ENCODE data around the gene AKAP9. TPM values are rescaled to one million over a fixed set of nuclear protein-coding genes. Genes with fewer than 3 reads are reported as not detected.
"Not testable (repeated sequence)": the region's sequence is repeated elsewhere in the genome, so short reads cannot be mapped to it uniquely, and the experiment has no call there.

The AKAP9 gene
- total RNA-seq, 4 donors from 2014 or later, result 49.4 to 192 (median 68.0) TPM

DNA sequence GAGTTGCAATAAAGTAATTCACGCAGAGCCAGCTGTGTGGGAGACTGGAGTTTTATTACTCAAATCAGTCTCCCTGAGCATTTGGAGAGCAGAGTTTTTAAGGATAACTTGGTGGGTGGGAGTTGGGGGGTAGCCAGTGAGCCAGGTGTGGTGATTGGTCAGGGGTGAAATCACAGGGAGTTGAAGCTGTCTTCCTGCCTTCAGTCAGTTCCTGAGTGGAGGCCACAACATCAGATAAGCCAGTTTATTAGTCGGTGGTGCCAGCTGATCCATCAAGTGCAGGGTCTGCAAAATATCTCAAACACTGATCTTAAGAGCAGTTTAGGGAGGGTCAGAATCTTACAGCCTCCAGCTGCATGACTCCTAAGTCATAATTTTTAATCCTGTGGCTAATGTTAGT is 196.9 kb downstream of the AKAP9 start:
- no peaks in the 10 kb centered on the region for H3K36me3 ChIP-seq
- H3K27ac ChIP-seq, result no peak overlapping the region
- H3K27me3 ChIP-seq, result no peaks in the 10 kb centered on the region
- no peak for DNase-seq (ENCODE audit: low spot score in 2 of 2)
- TF ChIP-seq EP300 (IDR thresholded peaks at IDR 0.05), result no peak
- TF ChIP-seq POLR2AphosphoS5 (IDR thresholded peaks at IDR 0.05), result no peak
- 49% methylated on average over 2 of the region's 2 CpGs for WGBS
- no peaks in the 10 kb centered on the region for H3K9me3 ChIP-seq
- H3K4me3 ChIP-seq, result no peak overlapping the region
- H3K4me1 ChIP-seq, result peaks cover 22% of the 10 kb centered on the region

GRCh38 chr7:92141161-92141560 is 200.5 kb downstream of the AKAP9 start:
- H3K27ac ChIP-seq, result no peak overlapping the region
- WGBS, result 96% methylated on average over 7 of the region's 7 CpGs
- no peaks in the 10 kb centered on the region for H3K4me1 ChIP-seq
- H3K27me3 ChIP-seq, result no peaks in the 10 kb centered on the region
- no peaks in the 10 kb centered on the region for H3K36me3 ChIP-seq
- no peak overlapping the region for H3K4me3 ChIP-seq
- TF ChIP-seq EP300 (IDR thresholded peaks at IDR 0.05), result no peak
- no peak for TF ChIP-seq POLR2AphosphoS5 (IDR thresholded peaks at IDR 0.05)
- TF ChIP-seq POLR2A (IDR thresholded peaks at IDR 0.05), result no peak
- TF ChIP-seq CTCF (IDR thresholded peaks at IDR 0.05), result no peak
- H3K9me3 ChIP-seq, result no peaks in the 10 kb centered on the region
- no peak for DNase-seq (ENCODE audit: low spot score in 2 of 2)

DNA sequence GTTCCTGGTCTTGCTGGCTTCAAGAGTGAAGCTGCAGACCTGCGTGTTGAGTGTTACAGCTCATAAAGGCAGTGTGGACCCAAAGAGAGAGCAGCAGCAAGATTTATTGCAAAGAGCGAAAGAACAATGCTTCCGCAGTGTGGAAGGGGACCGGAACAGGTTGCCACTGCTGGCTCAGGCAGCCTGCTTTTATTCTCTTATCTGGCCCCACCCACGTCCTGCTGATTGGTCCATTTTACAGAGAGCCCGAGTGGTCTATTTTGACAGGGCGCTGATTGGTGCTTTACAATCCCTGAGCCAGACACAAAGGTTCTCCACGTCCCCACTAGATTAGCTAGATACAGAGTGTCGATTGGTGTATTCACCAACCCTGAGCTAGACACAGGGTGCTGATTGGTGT is 202.1 kb downstream of the AKAP9 start:
- DNase-seq (ENCODE audit: low spot score in 2 of 2); H3K4me1 ChIP-seq; H3K4me3 ChIP-seq; H3K27me3 ChIP-seq; H3K27ac ChIP-seq; H3K36me3 ChIP-seq; H3K9me3 ChIP-seq: not testable (repeated sequence)
- WGBS, result 93% methylated on average over 9 of the region's 9 CpGs

- DNase-seq (ENCODE audit: low spot score in 2 of 2); H3K36me3 ChIP-seq; H3K4me3 ChIP-seq; H3K27ac ChIP-seq; H3K4me1 ChIP-seq; H3K27me3 ChIP-seq; H3K9me3 ChIP-seq: not testable (repeated sequence)
- WGBS, result 96% methylated on average over 25 of the region's 50 CpGs
Observed at GRCh38 chr7:92143192-92143880, 202.7 kb downstream of the AKAP9 start.

GRCh38 chr7:92149736-92150239 is 209.1 kb downstream of the AKAP9 start:
- H3K27me3 ChIP-seq, result no peaks in the 10 kb centered on the region
- no peak overlapping the region for H3K4me3 ChIP-seq
- H3K27ac ChIP-seq, result no peak overlapping the region
- no peaks in the 10 kb centered on the region for H3K36me3 ChIP-seq
- DNase-seq (ENCODE audit: low spot score in 2 of 2), result no peak
- H3K4me1 ChIP-seq, result no peaks in the 10 kb centered on the region
- 94% methylated on average over 5 of the region's 5 CpGs for WGBS
- no peaks in the 10 kb centered on the region for H3K9me3 ChIP-seq
- TF ChIP-seq EP300 (IDR thresholded peaks at IDR 0.05) (no peak), CTCF (IDR thresholded peaks at IDR 0.05) (no peak), POLR2A (IDR thresholded peaks at IDR 0.05) (no peak)

- no peak for DNase-seq (ENCODE audit: low spot score in 2 of 2)
- no peaks in the 10 kb centered on the region for H3K9me3 ChIP-seq
- TF ChIP-seq POLR2A (IDR thresholded peaks at IDR 0.05), result no peak
- TF ChIP-seq CTCF (IDR thresholded peaks at IDR 0.05), result no peak
- TF ChIP-seq POLR2AphosphoS5 (IDR thresholded peaks at IDR 0.05), result no peak
- TF ChIP-seq EP300 (IDR thresholded peaks at IDR 0.05), result no peak
- no peaks in the 10 kb centered on the region for H3K4me1 ChIP-seq
- no peaks in the 10 kb centered on the region for H3K27me3 ChIP-seq
- H3K36me3 ChIP-seq, result no peaks in the 10 kb centered on the region
- H3K4me3 ChIP-seq, result no peak overlapping the region
- WGBS, result 74% methylated on average over 1 of the region's 1 CpG
- H3K27ac ChIP-seq, result no peak overlapping the region
Observed at GRCh38 chr7:92150450-92151017, 209.9 kb downstream of the AKAP9 start.

All from suprapubic skin (tissue), 4 donors.